GM12865 (cell line): Measurements from ENCODE around the gene ZFP36L1.

Source experiments
- DNase-seq: peaks from one replicate; pipeline ENCODE4 v3.0.0; 2010; ENCODE audit warnings: low read depth
- H3K4me3 ChIP-seq: 2 replicates; pipeline ENCODE4 v1.5.1; 2011; ENCODE audit warnings: mild to moderate bottlenecking, low read depth, low read length, control low read depth
- CTCF ChIP-seq: IDR thresholded peaks from 2 replicates; pipeline ENCODE4 v1.5.1; 2011; ENCODE audit warnings: low read length, control low read depth, low read depth, inconsistent platforms; ENCODE audit not compliant: insufficient read depth; ENCODE audit errors: missing control alignments

The ZFP36L1 gene

DNA sequence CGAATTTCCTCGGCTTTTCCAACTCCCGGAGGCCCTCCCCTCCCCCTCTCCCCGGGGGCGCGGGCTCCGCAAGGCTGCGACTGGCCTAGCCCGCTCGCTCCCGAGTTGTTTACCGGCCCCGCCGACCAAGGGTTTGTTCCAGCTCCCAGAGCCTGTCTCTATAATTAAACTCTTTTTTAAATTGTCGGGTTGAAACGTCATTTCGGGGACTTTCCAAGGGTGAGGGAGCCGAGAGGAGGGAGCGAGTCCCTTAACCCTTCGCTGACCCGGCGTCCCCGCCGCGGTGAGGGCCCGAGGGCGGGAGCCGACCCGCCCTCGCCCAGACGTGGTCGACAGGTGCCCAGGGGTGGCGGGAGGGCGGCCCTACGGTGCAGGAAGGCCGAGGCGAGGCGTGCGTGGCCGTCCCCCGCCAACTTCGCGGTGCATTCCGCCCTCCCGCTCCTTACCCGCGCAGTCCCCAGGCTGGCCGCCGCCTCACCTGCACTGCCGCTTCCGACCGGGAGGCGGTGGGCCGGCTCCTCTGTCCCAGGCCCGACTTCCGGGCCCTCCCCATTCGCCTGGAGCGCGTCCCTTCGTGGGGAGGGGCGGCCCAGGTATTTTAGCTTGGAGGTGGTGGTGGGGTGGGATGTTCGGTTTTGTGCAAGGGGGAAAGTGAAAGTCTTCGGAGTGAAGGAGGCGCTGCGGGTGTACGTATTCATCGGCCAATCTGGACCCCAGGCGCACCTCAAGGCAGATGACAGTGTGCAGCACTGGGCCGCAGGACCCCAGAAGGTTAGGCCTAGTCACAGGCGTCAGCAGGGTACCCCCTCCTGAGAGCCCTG is 2.9 kb upstream of the ZFP36L1 start:
- peak; percentile 94 for DNase-seq
- TF ChIP-seq CTCF, result peak; percentile 67

DNA sequence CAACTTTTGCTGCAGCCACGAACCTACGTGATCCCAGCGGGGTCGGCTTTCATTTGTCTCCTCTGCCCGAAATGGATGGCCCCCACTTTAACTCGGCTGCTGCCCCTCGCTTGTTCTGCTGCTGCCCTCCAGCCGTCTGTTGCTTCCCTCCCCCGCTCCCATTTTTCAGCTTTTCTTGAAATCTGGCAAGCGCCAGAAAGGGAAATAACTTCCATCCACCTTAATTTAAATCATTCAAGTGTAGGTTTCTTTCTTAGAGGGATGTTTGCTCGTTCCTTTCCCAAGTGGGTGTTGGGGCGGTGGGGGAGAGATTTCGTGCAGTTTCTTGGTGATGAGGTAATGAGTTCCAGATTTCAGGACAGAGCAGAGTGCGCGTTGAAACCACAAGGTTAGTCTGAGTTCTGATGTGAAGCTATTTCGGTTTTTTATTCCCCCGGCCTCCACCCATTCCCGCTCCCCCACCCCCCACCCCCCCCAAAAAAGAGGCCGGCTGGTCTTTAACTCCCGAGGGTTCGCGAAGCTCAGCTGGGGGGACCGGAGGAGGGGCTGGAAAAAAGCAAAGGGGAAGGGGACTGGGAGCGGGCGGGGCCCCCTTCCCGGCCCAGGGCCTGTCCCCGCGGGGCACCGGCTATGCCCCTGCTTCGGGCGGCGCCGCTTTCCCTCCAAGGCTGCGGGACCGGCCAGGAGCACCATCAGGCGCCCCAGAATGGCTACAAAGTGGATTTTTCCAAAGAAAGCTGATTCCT is 2.2 kb upstream of the ZFP36L1 start:
- H3K4me3 ChIP-seq, result peak overlapping the region; percentile 59
- peak; percentile 82 for DNase-seq
- TF ChIP-seq CTCF, result no peak

More for the DNA sequence above, 2.9 kb upstream of the ZFP36L1 start:
- peak overlapping the region; percentile 59 for H3K4me3 ChIP-seq

- peak; percentile 89 for DNase-seq
- TF ChIP-seq CTCF, result no peak
- H3K4me3 ChIP-seq, result peak overlapping the region; percentile 59
Observed at GRCh38 chr14:68794130-68794850, 1.4 kb upstream of the ZFP36L1 start.

DNA sequence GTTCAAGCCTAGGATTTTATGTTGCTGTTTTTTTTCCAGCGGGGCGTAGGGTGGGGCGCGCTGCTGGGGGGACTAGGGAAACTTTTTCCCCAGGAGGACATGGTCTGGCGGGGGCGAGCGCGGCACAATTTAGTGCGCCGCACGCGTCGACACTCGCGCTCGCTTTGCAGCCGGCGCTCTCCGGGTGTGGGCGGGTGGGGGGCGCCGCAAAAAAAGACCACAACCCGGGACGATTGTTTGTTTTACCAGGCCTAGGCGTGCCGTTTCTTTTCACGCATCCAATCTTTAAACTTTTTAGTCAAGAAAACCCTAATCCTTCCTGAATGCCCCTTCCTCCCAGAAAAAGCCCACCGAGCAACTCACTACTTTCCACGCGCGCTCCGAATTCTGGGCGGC is 865 bp upstream of the ZFP36L1 start:
- no peak for DNase-seq
- TF ChIP-seq CTCF, result no peak
- peak overlapping the region; percentile 59 for H3K4me3 ChIP-seq

- H3K4me3 ChIP-seq, result peak overlapping the region; percentile 59
- no peak for TF ChIP-seq CTCF
- DNase-seq, result no peak
Observed at GRCh38 chr14:68792678-68792978, 239 bp downstream of the ZFP36L1 start.

- peak overlapping the region; percentile 59 for H3K4me3 ChIP-seq
- TF ChIP-seq CTCF, result no peak
- DNase-seq, result peak; percentile 66
Observed at GRCh38 chr14:68791902-68792677, 777 bp downstream of the ZFP36L1 start.
